Calu3 (cell line): ENCODE measurements around the gene SLC26A3. TPM values are rescaled to one million over a fixed set of nuclear protein-coding genes. Genes with fewer than 3 reads are reported as not detected.

Experiments used
- BruUV-seq: library from RNA; stranded (reverse); fragments of 400-500 nt; replicated peaks from 2 replicates; lab custom pipeline; 2021; lab: Mats Ljungman, UMichigan
- CTCF ChIA-PET: fragments of 300-600 bp; sonication (Branson Sonifier 250); formaldehyde crosslinking; loops from one replicate; lab custom pipeline; 2022; ENCODE audit warnings: antibody characterized with exemption; lab: Charles Lee
- DNase-seq: peaks from one replicate; pipeline ENCODE4 v3.0.0; 2022
- H3K27ac Mint-ChIP-seq: one replicate; pipeline ENCODE4 v1.8.0; 2022; ENCODE audit warnings: mixed read lengths; ENCODE audit not compliant: unreplicated experiment
- H3K27me3 Mint-ChIP-seq: one replicate; pipeline ENCODE4 v1.8.0; 2022; ENCODE audit warnings: mixed read lengths; ENCODE audit not compliant: unreplicated experiment
- H3K36me3 Mint-ChIP-seq: one replicate; pipeline ENCODE4 v1.8.0; 2022; ENCODE audit warnings: mild to moderate bottlenecking, moderate library complexity, mixed read lengths; ENCODE audit not compliant: insufficient read depth, unreplicated experiment
- H3K4me1 Mint-ChIP-seq: one replicate; pipeline ENCODE4 v1.8.0; 2022; ENCODE audit warnings: mild to moderate bottlenecking, low read depth, mixed read lengths; ENCODE audit not compliant: unreplicated experiment
- H3K4me3 Mint-ChIP-seq: one replicate; pipeline ENCODE4 v1.8.0; 2022; ENCODE audit warnings: mild to moderate bottlenecking, low read depth, moderate library complexity, mixed read lengths; ENCODE audit not compliant: unreplicated experiment
- H3K9me3 Mint-ChIP-seq: one replicate; pipeline ENCODE4 v1.8.0; 2022; ENCODE audit warnings: low read depth, mixed read lengths; ENCODE audit not compliant: unreplicated experiment
- CTCF ChIP-seq: fragments of 200-600 bp; IDR thresholded peaks from one replicate; pipeline ENCODE4 v1.8.0; 2022; ENCODE audit warnings: antibody characterized with exemption; ENCODE audit not compliant: unreplicated experiment
- intact Hi-C: fragments of 100-400 bp; cut with micrococcal nuclease; formaldehyde crosslinking; loops from one replicate; pipeline ENCODE4 v1.10.0; 2022; ENCODE audit not compliant: unreplicated experiment
- total RNA-seq: library from RNA; stranded (reverse); gene quantifications from 2 replicates; pipeline ENCODE4 v1.2.3, GENCODE V29; 2022

SLC26A3 gene
- total RNA-seq, 1 experiment from 2014 or later: not detected

- H3K9me3 Mint-ChIP-seq: peaks cover 3% of the 10 kb centered on the region
- BruUV-seq: no TSS peak
- H3K4me3 Mint-ChIP-seq: no peak overlapping the region
- DNase-seq: no peak
- no peak overlapping the region for H3K27ac Mint-ChIP-seq
- no peaks in the 10 kb centered on the region for H3K4me1 Mint-ChIP-seq
- TF ChIP-seq CTCF: no peak
- H3K27me3 Mint-ChIP-seq: peaks cover 39% of the 10 kb centered on the region
- CTCF ChIA-PET: no interaction called here
- intact Hi-C loops: no loop called here
- no peaks in the 10 kb centered on the region for H3K36me3 Mint-ChIP-seq
Measured at GRCh38 chr7:107838816-107839565, 36.0 kb upstream of the SLC26A3 start.

- H3K4me3 Mint-ChIP-seq: no peak overlapping the region
- no peaks in the 10 kb centered on the region for H3K4me1 Mint-ChIP-seq
- no peak for DNase-seq
- peaks cover 3% of the 10 kb centered on the region for H3K9me3 Mint-ChIP-seq
- no peaks in the 10 kb centered on the region for H3K36me3 Mint-ChIP-seq
- no TSS peak for BruUV-seq
- no peak for TF ChIP-seq CTCF
- intact Hi-C loops: no loop called here
- CTCF ChIA-PET: no interaction called here
- no peak overlapping the region for H3K27ac Mint-ChIP-seq
- peaks cover 48% of the 10 kb centered on the region for H3K27me3 Mint-ChIP-seq
Measured at GRCh38 chr7:107838024-107838601, 35.1 kb upstream of the SLC26A3 start.

GRCh38 chr7:107837145-107837512, 34.1 kb upstream of the SLC26A3 start:
- Mint-ChIP-seq H3K4me1 (no peaks in the 10 kb centered on the region), H3K9me3 (peaks cover 3% of the 10 kb centered on the region), H3K27ac (no peak overlapping the region), H3K27me3 (peaks cover 58% of the 10 kb centered on the region), H3K36me3 (no peaks in the 10 kb centered on the region), H3K4me3 (no peak overlapping the region)
- DNase-seq: no peak
- intact Hi-C loops: no loop called here
- TF ChIP-seq CTCF: no peak
- BruUV-seq: no TSS peak
- CTCF ChIA-PET: no interaction called here

- no peak for DNase-seq
- H3K36me3 Mint-ChIP-seq: no peaks in the 10 kb centered on the region
- no TSS peak for BruUV-seq
- H3K9me3 Mint-ChIP-seq: peaks cover 3% of the 10 kb centered on the region
- intact Hi-C loops: no loop called here
- no peak for TF ChIP-seq CTCF
- CTCF ChIA-PET: no interaction called here
- H3K27ac Mint-ChIP-seq: no peak overlapping the region
- H3K27me3 Mint-ChIP-seq: peaks cover 64% of the 10 kb centered on the region
- no peak overlapping the region for H3K4me3 Mint-ChIP-seq
- H3K4me1 Mint-ChIP-seq: no peaks in the 10 kb centered on the region
Measured at GRCh38 chr7:107836237-107837144, 33.5 kb upstream of the SLC26A3 start.
